AG09319 (cell line): ENCODE data around the gene SYTL5.

ENCODE experiments used
- DNase-seq: peaks from one replicate; pipeline ENCODE4 v3.0.0-alpha.2; 2010; ENCODE audit warnings: low read depth; ENCODE audit errors: extremely low read depth
- CTCF ChIP-seq: IDR thresholded peaks from 2 replicates; pipeline ENCODE4 v1.5.1; 2011; ENCODE audit warnings: low read depth, mild to moderate bottlenecking, inconsistent platforms, low read length, moderate library complexity

SYTL5 gene

GRCh38 chrX:37998586-37999262 is 7.6 kb upstream of the SYTL5 start:
- no peak for TF ChIP-seq CTCF

GRCh38 chrX:38000706-38001105 is 5.6 kb upstream of the SYTL5 start:
- no peak for TF ChIP-seq CTCF
- DNase-seq, result no peak

More at GRCh38 chrX:37998586-37999262, 7.6 kb upstream of the SYTL5 start:
- DNase-seq, result no peak

GRCh38 chrX:38004046-38004445 is 2.3 kb upstream of the SYTL5 start:
- no peak for TF ChIP-seq CTCF
- DNase-seq, result no peak

- no peak for TF ChIP-seq CTCF
Observed at GRCh38 chrX:38006778-38007177, 425 bp downstream of the SYTL5 start.

GRCh38 chrX:38008658-38009057 is 2.3 kb downstream of the SYTL5 start:
- TF ChIP-seq CTCF, result no peak
- DNase-seq, result no peak

More at GRCh38 chrX:38006778-38007177, 425 bp downstream of the SYTL5 start:
- no peak for DNase-seq

GRCh38 chrX:38009641-38010040 is 3.3 kb downstream of the SYTL5 start:
- TF ChIP-seq CTCF, result no peak
- DNase-seq, result no peak

GRCh38 chrX:38018766-38019425 is 12.5 kb downstream of the SYTL5 start:
- DNase-seq, result no peak
- no peak for TF ChIP-seq CTCF
